ENCODE results near the gene TNNT1.

Gene TNNT1

DNA sequence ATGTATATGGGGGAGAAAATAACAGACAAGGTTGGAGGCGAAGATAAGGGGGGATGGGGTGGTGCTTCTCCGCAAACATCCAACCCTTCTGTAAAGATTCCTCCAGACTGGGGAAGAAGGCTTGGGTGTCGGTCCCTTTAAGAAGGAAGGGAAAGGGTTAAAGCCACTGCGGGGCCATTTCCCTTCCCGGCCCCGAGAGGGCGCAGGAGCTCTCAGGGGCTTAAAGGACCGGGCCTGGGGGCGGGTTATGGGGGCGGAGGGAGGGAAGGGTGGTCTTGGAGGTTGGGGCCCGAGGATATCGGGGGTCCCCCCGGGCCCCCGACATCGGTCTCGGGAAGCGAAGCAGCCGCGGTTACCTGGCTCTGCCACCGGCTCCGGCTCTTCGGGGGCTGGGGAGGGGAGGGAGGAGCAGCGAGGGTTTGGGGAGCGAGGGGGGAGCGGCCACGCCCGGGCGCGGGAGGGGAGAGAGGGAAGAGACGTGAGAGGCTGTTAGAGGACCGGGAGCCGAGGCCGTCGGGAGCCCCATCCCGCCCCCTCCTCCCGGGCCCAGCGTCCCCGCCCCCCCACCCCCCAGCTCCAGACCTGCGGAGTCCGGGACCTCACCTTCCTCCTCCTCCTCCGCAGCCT is 2.8 kb downstream of the TNNT1 start:
- in situ Hi-C loops (cut with HindIII; ENCODE audit: low sequenced_read_pairs), result no loop called here

DNA sequence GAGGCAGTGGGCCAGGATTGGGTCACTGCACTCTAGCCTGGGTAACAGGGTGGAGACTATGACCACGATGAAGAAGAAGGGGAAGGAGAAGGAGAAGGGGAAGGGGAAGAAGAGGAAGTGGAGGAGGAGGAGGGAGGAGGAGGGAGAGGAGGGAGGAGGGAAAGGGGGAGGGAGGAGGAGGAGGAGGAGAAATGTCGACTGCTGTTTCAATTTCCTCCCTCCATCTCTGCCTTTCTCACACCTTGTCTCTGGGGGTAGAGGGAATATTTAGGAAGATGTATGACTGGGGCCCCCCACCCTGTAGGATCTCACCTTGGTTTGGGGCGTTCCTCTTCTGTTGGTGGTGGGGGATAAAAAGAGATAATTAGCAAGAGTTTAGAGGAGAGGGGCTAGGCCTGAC is 3.8 kb downstream of the TNNT1 start:
- in situ Hi-C loops (cut with HindIII; ENCODE audit: low sequenced_read_pairs), result no loop called here

DNA sequence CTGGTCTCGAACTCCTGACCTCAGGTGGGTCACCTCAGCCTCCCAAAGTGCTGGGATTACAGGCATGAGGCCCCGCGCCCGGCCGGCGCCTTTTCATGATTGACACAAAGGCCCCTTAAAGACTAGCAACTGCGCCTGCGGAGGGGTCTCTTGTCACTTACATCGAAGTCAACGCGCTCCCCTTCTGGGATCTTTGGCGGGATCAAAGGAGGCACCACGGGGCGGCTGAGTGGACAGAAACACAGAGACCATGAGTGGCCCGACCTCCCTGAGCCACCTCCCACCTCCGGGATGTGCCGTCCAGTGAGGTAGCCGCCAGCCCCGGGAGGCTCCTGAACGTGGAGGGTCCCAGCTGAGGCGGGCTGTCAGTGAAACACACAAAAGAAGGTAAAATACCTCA is 7.3 kb downstream of the TNNT1 start:
- in situ Hi-C loops (cut with HindIII; ENCODE audit: low sequenced_read_pairs), result no loop called here

DNA sequence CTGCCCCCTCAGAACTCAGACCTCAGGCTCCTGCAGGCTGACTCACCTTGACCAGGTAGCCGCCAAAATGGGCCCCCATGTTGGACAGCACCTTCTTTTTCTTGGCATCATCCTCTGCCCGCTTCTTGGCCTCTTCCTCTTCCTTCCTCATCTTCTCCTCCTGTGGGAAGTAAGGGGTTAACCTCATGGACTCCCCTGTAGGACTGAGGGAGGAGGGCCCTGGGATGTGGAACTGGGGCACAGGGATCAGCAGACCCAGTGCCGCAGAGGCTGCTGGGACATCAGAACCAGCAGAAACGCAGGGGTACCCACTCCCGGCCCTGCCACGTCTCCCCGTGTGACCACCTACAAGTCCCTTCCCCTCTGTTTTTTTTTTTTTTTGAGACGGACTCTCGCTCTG is 11.1 kb downstream of the TNNT1 start:
- in situ Hi-C loops (cut with HindIII; ENCODE audit: low sequenced_read_pairs), result no loop called here

DNA sequence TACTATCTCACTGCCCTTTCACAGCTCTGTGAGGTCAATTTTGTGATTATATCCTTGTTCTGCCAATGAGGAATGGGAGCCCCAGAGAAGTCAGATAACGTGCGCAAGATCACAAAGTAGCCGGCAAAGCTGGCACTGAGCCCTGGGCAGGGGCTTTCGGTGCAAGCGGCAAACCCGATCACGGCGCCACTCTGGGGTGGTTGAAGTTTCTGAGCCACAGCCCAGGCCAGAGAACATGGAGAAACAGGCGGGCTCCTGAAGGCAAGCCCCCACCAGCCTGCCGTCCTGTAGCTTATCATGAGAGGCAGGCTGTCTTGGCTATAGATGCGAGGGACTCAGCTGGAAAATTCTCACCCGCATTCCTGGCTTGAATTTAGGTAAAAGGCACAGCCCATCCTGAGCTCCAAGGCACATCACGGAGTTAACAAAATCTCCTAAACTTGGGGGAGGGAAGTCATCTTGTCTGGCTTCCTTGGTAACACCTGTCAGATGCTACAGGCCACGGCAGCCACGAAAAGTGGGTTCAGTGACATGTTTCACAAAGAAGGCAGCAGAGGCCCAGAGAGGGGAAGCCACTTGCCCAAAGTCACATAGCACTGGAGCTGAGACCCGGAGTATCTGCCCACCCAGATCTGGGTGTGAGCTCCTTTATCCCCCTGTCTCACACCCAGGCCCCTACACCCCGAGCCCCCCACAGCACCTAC is 12.5 kb downstream of the TNNT1 start:
- in situ Hi-C loops (cut with HindIII; ENCODE audit: low sequenced_read_pairs), result no loop called here

DNA sequence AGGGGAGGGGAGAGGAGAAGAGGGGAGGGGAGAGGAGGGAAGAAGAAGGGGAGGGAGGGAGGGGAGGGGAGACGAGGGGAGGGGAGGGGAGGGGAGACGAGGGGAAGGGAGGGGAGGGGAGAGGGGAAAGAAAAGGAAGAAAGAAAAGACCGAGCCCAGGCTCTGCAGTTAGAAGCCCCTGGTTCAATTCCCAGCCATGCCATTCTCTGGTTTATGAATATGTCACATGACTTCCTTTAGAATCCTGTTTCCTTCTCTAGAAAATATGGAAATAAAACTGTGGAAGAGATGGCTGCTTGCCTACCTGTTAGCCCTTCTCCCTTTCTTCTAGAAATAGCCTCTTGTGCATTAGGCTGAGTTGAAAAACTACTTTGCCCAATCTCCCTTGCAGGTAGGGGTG is 14.3 kb downstream of the TNNT1 start:
- in situ Hi-C loops (cut with HindIII; ENCODE audit: low sequenced_read_pairs), result no loop called here

DNA sequence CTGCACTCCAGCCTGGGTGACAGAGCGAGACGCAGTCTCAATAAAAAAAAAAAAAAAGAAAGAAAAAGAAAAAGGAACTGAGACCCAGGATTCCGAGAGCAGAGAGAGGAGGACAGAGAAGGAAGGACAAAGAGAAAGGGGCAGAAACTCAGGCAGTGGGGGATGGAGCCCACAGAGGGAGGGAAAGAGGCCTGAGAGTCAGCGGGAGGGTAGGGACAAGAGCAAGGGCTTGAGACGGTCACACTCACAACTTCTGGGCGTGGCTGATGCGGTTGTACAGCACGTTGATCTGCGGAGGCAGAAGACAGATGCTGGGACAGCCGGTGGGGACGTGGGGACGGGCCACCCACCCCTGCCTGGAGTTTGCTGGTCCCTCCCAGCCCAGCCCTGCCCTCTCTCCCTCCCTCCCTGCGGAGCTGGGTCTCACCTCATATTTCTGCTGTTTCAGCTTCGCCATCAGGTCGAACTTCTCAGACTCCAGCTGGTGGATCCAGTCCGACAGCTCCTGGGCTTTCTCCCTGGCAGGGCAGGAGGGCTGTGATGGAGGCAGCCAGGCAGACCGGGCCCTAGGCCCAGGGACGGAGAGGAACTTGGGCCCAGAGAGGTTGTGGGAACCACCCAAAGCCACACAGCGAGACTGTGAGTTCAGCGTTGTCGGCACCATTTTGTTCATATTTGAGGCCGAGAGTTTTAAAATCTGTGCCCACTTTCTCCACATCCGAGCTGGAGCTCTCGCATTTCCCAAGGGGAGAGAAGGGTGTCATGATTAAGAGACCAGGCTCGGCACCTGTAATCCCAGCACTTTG is 15.2 kb downstream of the TNNT1 start:
- in situ Hi-C loops (cut with HindIII; ENCODE audit: low sequenced_read_pairs), result no loop called here

DNA sequence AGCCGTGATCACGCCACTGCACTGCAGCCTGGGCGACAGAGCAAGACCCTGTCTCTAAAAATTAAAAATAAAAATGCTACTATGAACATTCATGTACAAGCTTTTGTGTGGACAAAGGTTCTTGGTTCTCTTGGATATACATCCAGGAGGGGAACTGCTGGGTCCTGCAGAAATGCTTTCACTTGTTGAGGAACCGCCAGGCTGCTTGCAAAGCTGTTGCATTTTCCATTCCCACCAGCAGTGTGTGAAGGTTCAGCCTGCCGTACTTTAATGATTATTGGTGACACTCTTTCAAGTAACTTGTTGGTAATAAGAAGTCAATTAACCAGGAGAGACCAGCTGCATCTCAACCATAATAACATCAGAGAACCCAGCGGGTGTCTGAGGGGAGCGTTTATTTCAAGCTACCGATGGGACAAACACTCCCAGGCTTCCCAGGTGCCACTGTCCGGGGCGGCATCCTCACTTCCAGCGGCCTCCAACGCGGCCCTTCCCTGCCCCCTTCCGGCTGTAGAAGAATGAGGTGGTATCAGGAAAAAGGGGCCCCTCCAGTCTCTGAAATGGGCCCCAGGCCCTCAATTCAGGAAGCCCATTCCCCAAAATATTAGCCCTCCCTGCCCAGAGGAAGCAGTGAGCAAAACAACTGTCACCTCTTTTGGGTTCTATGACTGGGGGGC is 16.4 kb downstream of the TNNT1 start:
- in situ Hi-C loops (cut with HindIII; ENCODE audit: low sequenced_read_pairs), result no loop called here

DNA sequence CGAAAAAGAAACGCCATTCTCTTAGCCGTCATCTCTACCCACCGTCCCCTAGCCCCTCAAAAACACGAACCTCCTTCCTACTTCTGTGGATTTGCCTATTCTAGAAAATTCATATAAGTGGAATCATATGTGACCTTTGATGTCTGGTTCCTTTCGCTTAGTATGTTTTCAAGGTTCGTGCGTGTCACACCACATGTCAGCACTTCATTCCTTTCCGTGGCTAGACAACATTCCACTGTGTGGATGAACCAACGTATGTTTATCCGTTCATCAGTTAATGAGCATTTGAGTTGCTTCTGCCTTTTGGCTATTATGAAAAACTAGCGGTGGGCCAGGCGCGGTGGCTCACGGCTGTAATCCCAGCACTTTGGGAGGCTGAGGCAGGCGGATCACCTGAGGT is 17.6 kb downstream of the TNNT1 start:
- in situ Hi-C loops (cut with HindIII; ENCODE audit: low sequenced_read_pairs), result no loop called here

DNA sequence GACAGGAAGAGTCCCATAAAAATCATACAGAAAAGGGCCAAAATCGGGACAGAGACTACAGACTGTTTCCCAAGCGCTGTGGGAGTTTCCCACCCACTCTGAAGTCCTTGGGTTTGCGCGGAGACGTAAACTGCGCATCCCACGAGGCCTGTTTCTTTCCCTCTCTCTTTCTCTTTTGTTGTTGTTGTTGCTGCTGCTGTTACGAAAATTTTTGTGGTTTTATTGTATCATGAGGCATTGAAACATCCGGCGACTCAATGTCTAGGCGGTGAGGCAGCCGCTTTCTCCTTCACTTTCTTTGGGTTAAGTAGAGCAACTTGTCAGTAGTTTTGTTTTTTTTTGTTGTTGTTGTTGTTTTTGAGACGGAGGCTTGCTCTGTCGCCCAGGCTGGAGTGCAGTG is 30.0 kb downstream of the TNNT1 start:
- in situ Hi-C loops (cut with HindIII; ENCODE audit: low sequenced_read_pairs), result no loop called here

DNA sequence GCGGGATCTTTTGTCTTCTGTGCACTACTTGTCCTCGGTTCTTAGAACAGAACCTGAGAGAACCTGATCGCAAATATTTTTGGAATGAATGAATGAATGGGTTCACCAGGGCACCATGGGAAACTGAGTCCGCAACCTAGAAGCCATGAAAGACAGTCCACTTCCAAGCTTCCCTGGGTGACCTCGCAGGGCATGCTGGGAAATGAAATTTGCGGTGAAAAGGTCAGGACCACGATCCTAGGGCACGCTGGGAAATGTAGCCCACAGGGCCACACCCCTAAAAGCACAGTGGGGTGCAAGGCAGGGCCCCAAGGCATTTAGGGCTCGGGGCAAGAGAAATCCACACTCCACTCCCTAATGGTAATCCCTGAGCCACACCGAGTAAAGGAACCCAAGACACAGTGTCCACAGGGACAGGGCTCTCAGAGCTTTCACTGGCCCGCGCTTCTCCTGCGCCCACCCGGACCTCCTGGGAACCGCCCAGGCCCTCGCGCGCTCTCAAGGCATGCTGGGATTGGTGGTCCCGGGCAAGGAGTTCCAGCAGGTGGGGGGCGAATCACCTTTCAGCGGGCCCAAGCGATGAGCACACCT is 30.5 kb downstream of the TNNT1 start:
- in situ Hi-C loops (cut with HindIII; ENCODE audit: low sequenced_read_pairs), result no loop called here

DNA sequence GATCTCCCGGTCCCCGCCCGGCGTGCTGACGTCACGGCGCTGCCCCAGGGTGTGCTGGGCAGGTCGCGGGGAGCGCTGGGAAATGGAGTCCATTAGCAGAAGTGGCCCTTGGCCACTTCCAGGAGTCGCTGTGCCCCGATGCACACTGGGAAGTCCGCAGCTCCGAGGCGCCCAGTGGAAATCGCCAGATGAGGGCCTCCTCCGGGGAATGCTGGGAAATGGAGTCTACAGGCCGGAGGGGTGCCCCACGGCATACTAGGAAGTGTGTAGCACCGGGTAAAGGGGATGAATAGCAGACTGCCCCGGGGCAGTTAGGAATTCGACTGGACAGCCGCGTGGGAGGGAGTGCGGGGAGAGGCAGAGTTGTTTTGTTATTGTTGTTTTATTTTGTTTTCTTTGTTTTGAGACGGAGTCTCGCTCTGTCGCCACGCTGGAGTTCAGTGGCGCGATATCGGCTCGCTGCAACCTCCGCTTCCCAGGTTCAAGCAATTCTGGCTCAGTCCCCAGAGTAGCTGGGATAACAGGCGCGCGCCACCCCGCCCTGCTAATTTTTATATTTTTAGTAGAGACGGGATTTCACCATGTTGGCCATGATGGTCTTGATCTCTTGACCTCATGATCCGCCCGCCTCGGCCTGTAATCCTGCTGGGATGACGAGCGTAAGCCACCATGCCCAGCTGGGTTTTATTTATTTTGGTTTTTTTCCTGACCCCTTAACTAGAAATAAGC is 31.2 kb downstream of the TNNT1 start:
- in situ Hi-C loops (cut with HindIII; ENCODE audit: low sequenced_read_pairs), result no loop called here

DNA sequence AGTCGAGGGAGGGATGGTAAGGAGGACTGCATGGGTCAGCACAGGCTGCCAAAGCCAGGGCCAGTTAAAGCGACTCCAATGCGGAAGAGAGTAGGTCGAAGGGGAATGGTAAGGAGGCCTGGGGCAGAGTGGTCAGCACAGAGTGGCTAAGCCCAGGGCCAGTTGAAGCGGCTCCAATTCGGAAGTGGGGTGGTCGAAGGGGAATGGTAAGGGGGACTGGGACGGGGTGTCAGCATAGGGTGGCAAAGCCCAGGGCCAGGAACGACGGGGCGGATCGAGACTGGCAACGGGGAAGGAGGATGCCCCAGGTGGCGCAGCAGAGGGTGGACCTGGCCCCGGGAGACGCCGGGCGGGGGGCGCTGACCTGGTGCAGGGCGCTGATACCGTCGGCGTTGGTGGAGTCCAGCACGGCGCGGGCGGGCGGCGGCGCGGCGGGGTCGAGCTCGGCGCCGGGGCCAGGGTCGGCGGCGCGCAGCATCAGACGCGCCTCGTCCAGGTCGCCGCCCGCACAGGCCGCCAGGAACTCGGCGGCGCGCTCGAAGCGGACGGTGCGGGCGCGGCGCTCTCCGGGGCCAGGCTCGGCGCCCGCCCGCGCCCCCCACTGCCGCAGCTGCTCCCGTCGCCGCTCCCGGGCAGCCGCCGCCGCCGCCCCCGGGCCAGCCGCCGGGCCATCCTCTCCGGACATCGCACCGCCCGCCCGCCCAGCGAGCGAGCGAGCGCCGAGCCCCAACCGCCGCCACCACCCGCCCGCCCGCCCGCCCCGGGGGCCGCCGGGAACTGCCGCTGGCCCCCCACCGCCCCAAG is 31.9 kb downstream of the TNNT1 start, which contains the start of gene PPP1R12C:
Gene PPP1R12C, minus strand, starts transcription at position 779 of the 804 bp plus-strand sequence. Its CDS starts 94 bp downstream, at position 685.
- in situ Hi-C loops (cut with HindIII; ENCODE audit: low sequenced_read_pairs), result no loop called here

DNA sequence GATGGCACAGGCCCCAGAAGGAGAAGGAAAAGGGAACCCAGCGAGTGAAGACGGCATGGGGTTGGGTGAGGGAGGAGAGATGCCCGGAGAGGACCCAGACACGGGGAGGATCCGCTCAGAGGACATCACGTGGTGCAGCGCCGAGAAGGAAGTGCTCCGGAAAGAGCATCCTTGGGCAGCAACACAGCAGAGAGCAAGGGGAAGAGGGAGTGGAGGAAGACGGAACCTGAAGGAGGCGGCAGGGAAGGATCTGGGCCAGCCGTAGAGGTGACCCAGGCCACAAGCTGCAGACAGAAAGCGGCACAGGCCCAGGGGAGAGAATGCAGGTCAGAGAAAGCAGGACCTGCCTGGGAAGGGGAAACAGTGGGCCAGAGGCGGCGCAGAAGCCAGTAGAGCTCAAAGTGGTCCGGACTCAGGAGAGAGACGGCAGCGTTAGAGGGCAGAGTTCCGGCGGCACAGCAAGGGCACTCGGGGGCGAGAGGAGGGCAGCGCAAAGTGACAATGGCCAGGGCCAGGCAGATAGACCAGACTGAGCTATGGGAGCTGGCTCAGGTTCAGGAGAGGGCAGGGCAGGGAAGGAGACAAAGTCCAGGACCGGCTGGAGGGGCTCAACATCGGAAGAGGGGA is 32.7 kb downstream of the TNNT1 start:
- in situ Hi-C loops (cut with HindIII; ENCODE audit: low sequenced_read_pairs), result no loop called here

DNA sequence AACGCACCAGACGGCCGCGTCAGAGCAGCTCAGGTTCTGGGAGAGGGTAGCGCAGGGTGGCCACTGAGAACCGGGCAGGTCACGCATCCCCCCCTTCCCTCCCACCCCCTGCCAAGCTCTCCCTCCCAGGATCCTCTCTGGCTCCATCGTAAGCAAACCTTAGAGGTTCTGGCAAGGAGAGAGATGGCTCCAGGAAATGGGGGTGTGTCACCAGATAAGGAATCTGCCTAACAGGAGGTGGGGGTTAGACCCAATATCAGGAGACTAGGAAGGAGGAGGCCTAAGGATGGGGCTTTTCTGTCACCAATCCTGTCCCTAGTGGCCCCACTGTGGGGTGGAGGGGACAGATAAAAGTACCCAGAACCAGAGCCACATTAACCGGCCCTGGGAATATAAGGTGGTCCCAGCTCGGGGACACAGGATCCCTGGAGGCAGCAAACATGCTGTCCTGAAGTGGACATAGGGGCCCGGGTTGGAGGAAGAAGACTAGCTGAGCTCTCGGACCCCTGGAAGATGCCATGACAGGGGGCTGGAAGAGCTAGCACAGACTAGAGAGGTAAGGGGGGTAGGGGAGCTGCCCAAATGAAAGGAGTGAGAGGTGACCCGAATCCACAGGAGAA is 33.5 kb downstream of the TNNT1 start:
- in situ Hi-C loops (cut with HindIII; ENCODE audit: low sequenced_read_pairs), result no loop called here

DNA sequence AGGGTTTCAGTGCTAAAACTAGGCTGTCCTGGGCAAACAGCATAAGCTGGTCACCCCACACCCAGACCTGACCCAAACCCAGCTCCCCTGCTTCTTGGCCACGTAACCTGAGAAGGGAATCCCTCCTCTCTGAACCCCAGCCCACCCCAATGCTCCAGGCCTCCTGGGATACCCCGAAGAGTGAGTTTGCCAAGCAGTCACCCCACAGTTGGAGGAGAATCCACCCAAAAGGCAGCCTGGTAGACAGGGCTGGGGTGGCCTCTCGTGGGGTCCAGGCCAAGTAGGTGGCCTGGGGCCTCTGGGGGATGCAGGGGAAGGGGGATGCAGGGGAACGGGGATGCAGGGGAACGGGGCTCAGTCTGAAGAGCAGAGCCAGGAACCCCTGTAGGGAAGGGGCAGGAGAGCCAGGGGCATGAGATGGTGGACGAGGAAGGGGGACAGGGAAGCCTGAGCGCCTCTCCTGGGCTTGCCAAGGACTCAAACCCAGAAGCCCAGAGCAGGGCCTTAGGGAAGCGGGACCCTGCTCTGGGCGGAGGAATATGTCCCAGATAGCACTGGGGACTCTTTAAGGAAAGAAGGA is 34.4 kb downstream of the TNNT1 start:
- in situ Hi-C loops (cut with HindIII; ENCODE audit: low sequenced_read_pairs), result no loop called here

DNA sequence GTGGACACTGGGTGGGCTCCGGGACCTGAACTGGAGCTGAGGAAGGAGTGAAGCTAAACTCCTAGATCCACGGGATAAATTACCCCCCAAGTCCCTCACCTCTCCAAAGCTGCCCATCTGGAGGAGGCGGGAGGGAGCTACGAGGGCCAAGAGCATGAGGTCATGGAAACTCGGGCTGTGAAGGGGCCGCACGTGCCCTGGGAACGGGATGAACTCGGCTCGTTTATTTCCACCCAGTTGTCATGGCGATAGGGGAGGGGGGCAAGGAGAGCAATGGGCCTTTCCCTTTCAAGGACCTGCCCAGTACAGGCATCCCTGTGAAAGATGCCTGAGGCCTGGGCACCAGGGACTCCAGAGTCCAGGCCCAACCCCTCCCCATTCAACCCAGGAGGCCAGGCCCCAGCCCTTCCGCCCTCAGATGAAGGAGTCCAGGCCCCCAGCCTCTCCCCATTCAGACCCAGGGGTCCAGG is 35.4 kb downstream of the TNNT1 start:
- in situ Hi-C loops (cut with HindIII; ENCODE audit: low sequenced_read_pairs), result no loop called here
